Stimulated activated CD8-positive, alpha-beta memory T cell treated with anti-CD3 and anti-CD28 coated beads, Interleukin-4, amount 100 ng/mL, for 24 hours (primary cell): ENCODE results near the gene C6orf47.

Source experiments
- DNase-seq: peaks from one replicate; pipeline ENCODE4 v3.0.0-alpha.2; 2020; ENCODE audit warnings: low read depth

The C6orf47 gene

GRCh38 chr6:31661262-31662123 is 915 bp upstream of the C6orf47 start:
- DNase-seq, result no peak

GRCh38 chr6:31659649-31660380 is 763 bp downstream of the C6orf47 start:
- no peak for DNase-seq

- DNase-seq, result no peak
Observed at GRCh38 chr6:31658983-31659648, 1.5 kb downstream of the C6orf47 start.

- DNase-seq, result no peak
Observed at GRCh38 chr6:31658158-31658688, 2.4 kb downstream of the C6orf47 start.

DNA sequence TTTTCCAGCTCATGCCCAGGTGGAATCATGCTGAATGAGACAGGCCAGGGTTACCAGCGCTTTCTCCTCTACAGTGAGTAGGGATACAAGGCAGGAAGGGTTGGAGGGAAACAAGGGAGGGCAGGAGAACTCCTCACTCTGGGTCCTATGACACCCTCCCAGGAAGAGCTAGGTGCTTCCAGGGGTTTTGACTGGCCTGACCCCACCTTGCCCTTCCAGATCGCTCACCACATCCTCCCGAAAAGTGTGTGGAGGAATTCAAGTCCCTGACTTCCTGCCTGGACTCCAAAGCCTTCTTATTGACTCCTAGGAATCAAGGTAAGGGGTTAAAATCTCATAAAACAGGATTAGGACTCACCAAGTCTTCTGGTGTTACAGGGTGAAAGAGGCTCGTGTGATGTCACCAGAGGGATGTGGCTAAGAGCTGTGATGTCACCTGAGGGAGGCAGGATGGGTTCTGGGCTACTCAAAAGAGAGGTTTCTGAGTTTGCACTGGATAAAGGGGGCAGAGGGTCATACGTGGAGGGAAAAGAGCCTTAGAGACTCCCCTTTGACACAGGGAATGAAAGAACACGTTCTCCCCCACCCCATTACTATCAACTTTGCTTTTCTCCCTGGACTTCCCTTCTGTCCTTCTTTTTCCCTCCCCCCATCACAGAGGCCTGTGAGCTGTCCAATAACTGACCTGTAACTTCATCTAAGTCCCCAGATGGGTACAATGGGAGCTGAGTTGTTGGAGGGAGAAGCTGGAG is 3.0 kb downstream of the C6orf47 start:
- DNase-seq, result no peak

DNA sequence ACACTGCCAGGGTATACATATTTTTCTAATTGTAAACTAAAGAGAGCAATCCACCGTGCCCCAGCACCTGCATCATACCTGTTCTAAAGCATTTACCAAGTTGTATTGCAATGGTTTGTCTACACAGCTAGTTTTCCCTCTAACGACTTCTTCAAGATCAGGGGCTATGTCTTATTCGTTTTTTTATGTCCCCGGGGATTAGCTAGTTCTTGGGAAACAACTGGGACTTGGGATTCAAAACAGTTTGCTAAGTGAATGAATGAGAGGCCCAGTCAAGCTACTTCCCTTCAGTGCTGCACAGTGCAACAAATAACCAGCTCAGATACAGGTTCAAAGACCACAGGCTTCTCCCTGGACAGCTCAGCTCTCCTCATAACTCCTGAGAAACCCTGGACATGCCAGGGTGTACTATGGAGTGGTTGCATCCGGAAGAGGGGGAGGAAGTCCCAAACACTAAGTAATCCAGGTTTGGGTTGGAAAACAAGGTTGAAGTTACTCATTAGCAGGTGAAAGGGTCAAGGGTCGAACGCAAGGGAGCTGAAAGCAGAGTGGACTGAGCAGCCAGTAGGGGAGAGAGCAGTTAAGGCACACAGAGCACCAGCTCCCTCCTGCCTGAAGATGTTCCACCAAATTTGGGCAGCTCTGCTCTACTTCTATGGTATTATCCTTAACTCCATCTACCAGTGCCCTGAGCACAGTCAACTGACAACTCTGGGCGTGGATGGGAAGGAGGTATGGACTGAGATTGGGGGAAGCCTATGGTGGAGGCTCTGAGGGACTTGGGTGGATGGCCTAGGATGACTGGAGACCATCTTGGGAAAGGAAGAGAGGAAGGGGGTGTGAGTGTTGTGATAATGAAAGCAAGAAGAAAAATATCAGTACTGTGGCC is 5.0 kb downstream of the C6orf47 start, which contains the start of gene APOM:
Gene APOM (plus strand): TSS at position 546 of the 889 bp plus-strand sequence. CDS start 73 bp downstream, at position 619.
- no peak for DNase-seq

GRCh38 chr6:31654574-31655348 is 5.8 kb downstream of the C6orf47 start:
- no peak for DNase-seq

GRCh38 chr6:31652925-31653724 is 7.5 kb downstream of the C6orf47 start:
- peak; percentile 77 for DNase-seq

GRCh38 chr6:31651602-31652191 is 8.9 kb downstream of the C6orf47 start:
- no peak for DNase-seq

- DNase-seq, result no peak
Observed at GRCh38 chr6:31645325-31645724, 15.3 kb downstream of the C6orf47 start.

DNA sequence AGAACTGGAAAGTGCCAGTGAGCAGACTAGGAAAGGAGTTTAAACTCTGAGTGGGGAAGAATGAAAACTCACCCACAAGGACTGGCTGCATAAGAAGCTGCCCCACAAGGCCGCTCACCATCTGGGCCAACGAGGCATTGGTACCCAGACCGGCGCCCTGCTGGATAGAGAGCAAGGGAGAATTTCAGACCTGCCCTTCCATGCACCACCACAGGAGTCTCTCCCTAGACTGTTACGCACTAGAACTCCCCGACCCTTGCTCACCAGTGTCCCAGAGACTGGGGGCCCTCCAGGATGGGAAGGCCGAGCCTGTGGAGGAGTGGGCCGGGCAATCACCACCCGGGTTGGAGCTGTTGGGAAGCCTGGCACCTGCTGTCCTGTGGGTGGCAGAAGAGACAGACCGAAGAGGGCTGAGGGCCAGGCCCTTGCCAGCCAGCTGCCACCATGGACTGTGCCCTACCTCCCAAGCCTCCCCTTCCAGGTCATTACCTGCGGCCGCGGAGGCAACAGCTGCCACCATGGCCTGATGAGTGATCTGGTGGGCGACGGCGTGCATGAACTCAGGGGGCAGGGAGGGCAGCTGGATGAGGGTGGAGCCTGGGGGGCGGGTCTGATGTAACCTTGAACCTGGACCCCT is 16.6 kb downstream of the C6orf47 start:
- DNase-seq, result no peak

DNA sequence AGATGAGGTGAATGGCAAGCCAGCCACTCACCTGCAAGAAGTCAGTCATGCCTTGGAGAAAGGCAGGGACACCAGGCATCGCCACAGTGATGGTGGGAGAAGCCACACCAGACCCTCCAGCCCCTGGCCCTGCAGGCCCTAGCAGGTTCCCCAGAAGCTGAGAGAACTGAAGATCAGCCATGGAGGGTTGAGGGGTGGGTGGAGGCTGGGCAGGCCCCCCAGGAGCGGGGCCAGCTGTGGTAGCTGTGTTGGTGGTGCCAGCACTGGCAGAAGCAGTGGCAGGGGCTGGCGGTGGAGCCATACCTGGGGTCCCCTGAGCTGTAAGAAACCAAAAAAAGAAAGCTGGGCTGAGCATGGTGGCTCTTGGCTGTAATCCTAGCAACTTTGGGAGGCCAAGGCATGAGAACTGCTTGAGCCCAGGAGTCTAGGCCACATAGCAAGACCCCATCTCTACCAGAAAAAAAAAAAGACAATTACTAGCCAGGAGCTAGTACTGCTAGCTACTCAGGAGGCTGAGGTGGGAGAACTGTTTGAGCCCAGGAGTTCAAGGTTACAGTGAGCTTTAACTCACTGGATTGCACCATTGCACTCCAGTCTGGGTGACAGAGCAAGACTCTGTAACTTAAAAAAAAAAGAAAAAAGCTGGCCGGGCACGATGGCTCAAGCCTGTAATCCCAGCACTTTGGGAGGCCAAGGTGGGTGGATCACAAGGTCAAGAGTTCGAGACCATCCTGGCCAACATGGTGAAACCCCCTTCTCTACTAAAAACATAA is 17.6 kb downstream of the C6orf47 start:
- no peak for DNase-seq

- DNase-seq, result no peak
Observed at GRCh38 chr6:31641370-31641769, 19.2 kb downstream of the C6orf47 start.

DNA sequence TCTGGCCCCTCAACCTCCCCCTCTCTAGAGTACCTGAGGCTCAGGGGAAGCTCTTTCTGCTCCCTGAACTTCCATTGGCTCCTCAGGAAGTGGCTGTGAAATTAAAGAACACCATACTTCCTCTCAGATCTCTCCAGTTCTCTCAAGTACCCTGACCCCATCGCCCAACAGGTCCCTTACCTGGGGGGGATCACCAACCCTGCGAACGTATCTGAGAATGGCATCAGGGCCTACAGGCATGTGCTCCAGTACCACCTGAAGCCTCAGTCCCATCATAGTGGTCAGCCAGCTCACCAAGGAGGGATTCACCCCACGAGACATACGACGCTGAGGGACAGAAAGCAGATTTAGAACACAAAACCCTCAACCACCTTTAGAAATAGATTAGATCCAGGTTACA is 20.0 kb downstream of the C6orf47 start:
- DNase-seq, result no peak

DNA sequence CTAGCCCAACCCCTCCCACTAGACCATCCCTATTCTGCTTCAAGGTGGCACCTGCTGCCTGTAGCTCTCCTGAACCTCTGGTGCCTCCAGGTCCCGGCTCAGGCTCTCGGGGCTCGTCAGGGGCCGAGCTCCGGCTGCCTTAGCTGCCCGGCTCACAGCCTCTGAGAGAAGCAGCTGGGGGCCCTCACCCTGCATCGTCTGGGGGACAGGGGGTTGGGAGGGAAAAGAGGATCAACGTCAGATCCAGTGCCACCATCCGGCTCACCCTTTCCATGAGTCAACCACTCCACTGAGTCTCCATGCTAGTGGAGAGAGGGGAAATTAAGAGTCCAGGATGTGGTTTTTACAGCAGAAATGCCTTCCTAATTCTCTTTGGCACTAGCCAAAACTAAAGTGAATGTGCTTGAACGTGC is 21.1 kb downstream of the C6orf47 start:
- no peak for DNase-seq

DNA sequence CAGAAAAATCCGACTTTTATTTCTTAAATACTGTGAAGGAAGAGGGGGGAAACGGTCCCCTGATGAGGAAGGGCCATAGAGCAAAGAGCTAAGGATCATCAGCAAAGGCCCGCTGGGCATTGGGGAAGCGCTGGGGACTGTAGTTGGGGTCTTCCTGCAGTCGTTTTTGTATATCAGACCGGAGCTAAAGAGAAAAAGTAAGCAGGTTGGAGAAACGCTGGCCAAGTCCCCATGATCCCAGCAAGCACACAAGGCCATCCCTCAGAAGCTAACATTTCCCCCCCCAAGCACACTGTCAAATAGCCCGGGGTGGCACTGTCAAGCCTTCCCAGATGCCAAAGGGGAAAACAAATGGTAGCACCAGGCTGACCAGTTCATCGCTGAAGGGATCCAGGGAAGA is 21.5 kb downstream of the C6orf47 start:
- no peak for DNase-seq
